ENCODE data around the gene NUDT12.
A peak's percentile ranks its signal among the peaks of the same experiment; 100 is the strongest.

The NUDT12 gene

DNA sequence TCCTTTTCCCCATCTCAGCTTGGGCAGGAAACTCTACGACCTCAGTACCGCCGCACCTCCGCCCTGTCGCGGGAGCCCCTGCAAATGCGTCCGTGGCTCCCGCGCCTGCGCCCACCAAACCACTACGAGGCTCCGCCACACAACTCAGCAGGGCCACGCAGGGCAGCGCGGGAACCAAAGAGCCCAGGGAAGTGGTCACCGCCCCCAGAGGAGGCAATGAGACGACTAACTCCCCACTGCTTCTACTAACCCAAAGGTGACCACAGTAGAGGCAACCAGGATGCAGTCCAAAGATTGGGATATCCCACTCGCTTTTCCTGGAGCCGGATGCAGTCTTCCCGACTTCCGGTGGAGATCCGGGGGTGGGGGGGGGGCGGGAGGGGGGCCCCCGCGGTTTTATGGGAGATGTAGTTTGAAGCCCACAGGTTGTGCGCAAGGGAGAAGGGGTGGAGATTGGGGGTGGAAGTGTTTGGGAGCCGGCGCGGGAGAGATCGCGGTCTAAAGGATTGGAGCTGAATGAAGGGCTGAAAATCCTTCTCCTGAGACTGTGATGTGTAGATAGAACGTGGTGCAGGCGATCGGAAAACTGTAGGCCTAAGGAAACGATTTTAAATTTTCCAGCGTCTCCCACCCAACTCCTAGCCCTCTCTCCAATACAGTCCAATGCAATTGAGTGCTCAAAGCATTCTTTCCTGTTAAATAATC lies at the start of gene NUDT12:
Gene NUDT12, minus strand, starts transcription at position 337 of the 705 bp plus-strand sequence. CDS start 2,541 bp downstream, outside the sequence.
- DNase-seq = peak; percentile 33

GRCh38 chr5:103607346-103607745 lies 44.8 kb upstream of the NUDT12 start:
- DNase-seq = no peak

DNA sequence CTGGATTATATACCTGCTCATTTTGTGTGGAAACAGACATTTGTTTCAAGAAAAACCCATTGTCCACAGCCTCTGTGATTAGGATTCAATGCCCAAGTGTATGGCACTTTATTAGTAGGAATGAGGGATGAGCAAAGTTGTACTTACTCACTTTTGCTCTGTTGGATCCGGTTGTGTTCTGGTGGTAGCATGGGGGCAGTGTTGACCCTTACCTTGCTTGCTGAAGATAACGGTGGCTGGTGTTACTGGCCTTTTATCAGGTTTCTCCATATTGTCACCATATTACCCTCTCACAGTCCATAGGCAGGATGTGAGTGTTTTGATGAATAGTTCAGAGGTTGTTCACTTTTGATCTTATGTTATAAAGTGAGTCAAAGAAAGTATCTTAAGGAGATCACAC lies 42.7 kb upstream of the NUDT12 start:
- no peak for DNase-seq

- DNase-seq = no peak
These were observed 39.8 kb upstream of the NUDT12 start for GRCh38 chr5:103602438-103602837.

DNA sequence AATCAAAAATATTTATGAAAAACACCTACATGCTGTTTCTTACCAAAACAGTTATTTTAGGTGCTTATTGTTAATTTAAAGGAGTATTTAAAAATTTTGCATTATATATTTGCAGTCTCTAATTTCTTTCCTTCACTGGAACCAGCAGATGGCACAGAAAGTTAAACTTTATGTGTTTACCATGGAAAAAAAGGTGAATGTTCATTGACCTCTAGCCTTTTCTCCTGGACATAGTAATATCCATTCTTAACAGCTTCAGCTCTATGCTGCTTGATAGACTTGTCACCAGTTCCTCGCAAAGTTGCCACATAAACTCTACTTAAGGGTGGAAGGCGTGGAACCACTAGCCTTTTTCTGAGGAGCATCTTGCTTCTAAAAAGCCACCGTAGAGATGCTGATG lies 38.7 kb upstream of the NUDT12 start:
- no peak for DNase-seq

- no peak for DNase-seq
These were observed 37.5 kb upstream of the NUDT12 start for GRCh38 chr5:103600086-103600485.

GRCh38 chr5:103598997-103599566 lies 36.5 kb upstream of the NUDT12 start:
- no peak for DNase-seq

- DNase-seq = no peak
These were observed 27.6 kb upstream of the NUDT12 start for GRCh38 chr5:103590221-103590620.

GRCh38 chr5:103589776-103590175 lies 27.2 kb upstream of the NUDT12 start:
- DNase-seq = no peak

GRCh38 chr5:103589357-103589756 lies 26.8 kb upstream of the NUDT12 start:
- no peak for DNase-seq

- DNase-seq = no peak
These were observed 24.7 kb upstream of the NUDT12 start for GRCh38 chr5:103587185-103587748.

DNA sequence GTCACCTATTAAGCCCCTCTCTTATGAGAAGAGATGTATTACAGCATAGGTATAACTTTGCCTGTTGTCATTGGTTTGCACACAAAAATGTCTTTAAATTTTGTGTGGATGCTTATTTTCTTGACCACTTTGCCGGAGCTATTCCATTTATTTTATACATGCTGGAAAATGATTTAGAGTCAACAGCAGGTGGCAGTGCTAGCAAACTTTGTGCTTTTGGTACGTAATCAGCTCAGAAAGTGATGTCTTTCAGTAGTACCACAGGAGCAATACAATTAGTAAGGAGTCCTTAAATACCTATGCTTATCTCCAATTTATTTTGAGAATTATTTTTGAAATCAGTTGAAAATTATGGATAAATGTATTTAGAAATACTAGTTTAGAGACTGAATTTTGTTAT lies 19.8 kb upstream of the NUDT12 start:
- peak; percentile 15 for DNase-seq

- no peak for DNase-seq
These were observed 10.8 kb upstream of the NUDT12 start for GRCh38 chr5:103573411-103573810.

DNA sequence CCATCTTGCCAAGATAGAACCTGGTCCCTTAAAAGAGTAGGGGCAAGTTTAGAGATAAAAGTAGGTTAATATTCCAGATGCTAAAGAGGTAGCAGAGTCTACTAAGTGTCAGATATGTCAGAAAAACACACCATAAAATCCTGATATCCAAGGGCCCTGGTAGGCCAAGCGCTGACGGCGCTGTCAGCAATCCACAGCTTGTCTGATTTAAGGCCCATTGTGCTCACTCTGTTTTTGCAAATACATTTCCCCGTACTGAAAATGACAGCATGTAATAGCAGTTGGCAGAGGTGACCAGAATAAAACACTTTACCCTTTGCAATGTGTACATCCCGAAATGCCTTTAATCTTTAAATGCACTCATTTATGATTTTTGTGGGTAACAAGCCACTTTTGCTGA lies 9.9 kb upstream of the NUDT12 start:
- DNase-seq = no peak

DNA sequence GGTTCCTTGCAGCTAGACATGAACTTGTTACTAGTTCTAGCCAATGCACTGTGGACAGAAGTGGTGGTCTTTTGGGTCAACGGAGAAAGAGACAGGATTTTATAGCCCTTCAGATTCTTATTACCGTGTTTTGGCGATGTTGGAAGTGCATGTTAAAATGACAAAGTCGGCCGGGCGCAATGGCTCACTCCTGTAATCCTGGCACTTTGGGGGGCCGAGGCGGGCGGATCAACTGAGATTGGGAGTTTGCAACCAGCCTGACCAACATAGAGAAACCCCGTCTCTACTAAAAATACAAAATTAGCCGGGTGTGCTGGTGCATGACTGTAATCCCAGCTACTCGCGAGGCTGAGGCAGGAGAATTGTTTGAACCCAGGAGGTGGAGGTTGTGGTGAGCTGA lies 9.1 kb upstream of the NUDT12 start:
- no peak for DNase-seq

DNA sequence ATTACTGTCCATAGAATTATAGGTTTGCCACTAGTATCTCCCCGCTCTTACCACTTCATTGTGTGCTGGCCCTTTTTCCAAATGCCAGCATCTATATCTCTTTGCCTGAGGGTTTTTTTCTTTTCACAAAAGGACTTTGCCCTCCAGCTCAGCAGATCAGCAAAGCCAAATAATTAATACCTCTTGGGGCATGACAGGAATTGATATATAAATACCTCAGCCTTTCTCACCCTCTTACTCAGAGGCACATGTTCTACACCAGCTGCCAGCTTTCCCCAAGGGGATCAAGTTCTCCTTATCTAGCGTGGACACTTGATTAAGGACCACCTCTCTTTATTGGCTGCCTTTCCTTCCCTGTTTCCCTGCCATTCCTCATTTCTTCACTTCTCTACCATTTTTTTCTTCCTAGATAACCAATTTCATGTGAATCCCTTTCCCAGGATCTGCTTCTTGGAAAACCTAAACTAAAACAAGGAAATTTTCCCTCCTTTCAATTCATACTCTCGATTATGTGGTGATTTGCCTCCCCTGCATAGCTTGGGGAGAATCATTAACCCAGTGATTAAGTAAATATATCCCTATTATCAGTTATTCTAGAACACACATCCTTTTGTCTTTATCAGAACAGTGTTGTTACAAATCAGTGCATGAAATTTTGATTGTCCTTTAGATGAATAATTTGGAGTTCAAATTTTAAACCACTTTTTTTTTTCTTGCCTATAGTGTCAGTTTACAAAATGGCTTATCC lies 6.9 kb upstream of the NUDT12 start:
- DNase-seq = no peak

GRCh38 chr5:103565719-103566118 lies 3.1 kb upstream of the NUDT12 start:
- DNase-seq = no peak

DNA sequence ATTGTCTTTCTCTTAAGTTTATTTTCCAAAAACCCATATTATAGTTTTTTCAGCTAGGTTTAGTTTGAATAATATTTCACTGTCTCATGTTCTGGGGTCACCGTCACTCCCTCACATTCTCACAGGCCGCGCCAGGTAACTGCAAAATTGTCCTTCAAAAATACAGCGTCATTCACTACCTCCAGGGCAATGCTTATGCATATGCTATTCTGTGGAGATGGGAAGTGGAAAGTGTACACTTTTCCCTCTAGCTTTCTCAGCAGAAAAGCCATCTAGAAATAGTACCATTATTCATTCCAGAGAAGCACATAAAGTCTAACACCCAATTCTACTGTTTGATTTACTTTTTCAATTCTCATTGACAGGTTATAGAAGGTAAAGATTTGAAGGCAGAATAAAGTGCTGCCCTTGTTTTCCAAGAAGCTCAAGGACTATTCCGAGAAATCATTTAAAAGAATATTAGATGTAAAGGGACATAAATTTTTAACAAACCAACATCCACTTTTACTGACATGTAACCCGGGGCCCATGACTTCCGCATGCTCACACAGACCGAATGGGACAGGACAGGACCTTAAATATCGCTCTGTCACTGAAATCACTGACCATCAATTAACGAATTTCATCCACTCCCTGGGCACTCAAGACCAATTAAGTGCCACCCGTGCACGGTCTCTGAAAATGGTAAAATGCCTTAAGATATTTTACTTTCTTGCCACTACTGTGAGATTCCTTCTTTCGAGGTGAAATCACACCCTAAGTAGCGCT lies 720 bp downstream of the NUDT12 start:
- no peak for DNase-seq

GRCh38 chr5:103560826-103561225 lies 1.8 kb downstream of the NUDT12 start:
- no peak for DNase-seq

- no peak for DNase-seq
These were observed 15.7 kb downstream of the NUDT12 start for GRCh38 chr5:103546858-103547257.

- no peak for DNase-seq
These were observed 20.1 kb downstream of the NUDT12 start for GRCh38 chr5:103542441-103542840.

GRCh38 chr5:103541569-103541968 lies 21.0 kb downstream of the NUDT12 start:
- DNase-seq = no peak

- no peak for DNase-seq
These were observed 21.5 kb downstream of the NUDT12 start for GRCh38 chr5:103541114-103541513.

Data from NCI-H2081 treated with DMSO at 0.1 percent for 48 hours (cell line).